Astrocyte (in vitro differentiated cells and primary cell): Measurements from ENCODE around the gene TARS3.

Experiments used
- EZH2 ChIP-seq: IDR thresholded peaks from 2 replicates; pipeline ENCODE4 v1.6.1; 2012; ENCODE audit warnings: mild to moderate bottlenecking, low read length, inconsistent platforms; ENCODE audit not compliant: insufficient read depth
- TF ChIP-seq, protein P1 (sequence below): IDR thresholded peaks from 2 replicates; pipeline ENCODE4 v1.5.1; 2011; ENCODE audit warnings: low read depth, mild to moderate bottlenecking, inconsistent platforms, low read length, moderate library complexity; ENCODE audit not compliant: insufficient read depth

DNA sequence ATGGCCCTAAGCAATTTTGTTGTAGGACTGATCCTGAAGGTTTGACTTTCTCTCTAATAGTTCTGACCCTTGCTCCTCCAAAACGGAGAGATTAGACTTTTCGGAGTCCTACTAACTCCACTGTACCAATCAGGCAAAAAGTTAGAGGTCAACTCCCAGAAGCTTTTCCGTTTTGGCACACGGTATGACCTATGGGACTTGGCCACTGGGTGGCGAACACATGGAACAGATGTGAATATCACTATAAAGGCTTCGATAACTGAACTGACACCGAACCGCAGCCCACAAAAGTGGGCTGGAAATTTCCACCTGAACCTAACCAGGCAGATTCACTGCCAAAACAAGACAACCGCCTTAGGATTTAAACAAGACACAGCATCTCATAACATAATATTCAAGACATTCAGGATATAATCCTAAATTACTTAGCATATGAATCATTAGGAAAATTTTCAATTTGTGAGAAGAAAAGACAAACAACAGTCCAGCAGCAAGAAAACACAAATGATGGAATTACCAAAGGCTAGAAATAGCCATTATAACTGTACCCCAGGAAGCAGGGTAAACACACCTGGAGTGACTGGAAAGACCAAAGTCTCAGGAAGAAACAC lies 59.9 kb downstream of the TARS3 start:
- TF ChIP-seq, protein P1, sequence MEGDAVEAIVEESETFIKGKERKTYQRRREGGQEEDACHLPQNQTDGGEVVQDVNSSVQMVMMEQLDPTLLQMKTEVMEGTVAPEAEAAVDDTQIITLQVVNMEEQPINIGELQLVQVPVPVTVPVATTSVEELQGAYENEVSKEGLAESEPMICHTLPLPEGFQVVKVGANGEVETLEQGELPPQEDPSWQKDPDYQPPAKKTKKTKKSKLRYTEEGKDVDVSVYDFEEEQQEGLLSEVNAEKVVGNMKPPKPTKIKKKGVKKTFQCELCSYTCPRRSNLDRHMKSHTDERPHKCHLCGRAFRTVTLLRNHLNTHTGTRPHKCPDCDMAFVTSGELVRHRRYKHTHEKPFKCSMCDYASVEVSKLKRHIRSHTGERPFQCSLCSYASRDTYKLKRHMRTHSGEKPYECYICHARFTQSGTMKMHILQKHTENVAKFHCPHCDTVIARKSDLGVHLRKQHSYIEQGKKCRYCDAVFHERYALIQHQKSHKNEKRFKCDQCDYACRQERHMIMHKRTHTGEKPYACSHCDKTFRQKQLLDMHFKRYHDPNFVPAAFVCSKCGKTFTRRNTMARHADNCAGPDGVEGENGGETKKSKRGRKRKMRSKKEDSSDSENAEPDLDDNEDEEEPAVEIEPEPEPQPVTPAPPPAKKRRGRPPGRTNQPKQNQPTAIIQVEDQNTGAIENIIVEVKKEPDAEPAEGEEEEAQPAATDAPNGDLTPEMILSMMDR: peak; percentile 25
- TF ChIP-seq EZH2: no peak
